HG03280 (cell line): ENCODE measurements around the gene TMEFF2.
A peak's percentile ranks its signal among the peaks of the same experiment; 100 is the strongest.
"Not testable (repeated sequence)": the region's sequence is repeated elsewhere in the genome, so short reads cannot be mapped to it uniquely, and the experiment has no call there.

Experiments
- ATAC-seq: cut with Tn5 transposase; IDR thresholded peaks from one replicate; pipeline ENCODE4 v1.9.1; 2021; ENCODE audit warnings: mild to moderate bottlenecking, moderate library complexity; ENCODE audit not compliant: unreplicated experiment

Gene TMEFF2

GRCh38 chr2:191941376-191941929 is 253.3 kb downstream of the TMEFF2 start:
- no peak for ATAC-seq

GRCh38 chr2:191938779-191939178 is 256.0 kb downstream of the TMEFF2 start:
- no peak for ATAC-seq

- ATAC-seq, result no peak
Measured at GRCh38 chr2:191936882-191937405, 257.8 kb downstream of the TMEFF2 start.

- ATAC-seq, result no peak
Measured at GRCh38 chr2:191935247-191935646, 259.5 kb downstream of the TMEFF2 start.

GRCh38 chr2:191933307-191934105 is 261.2 kb downstream of the TMEFF2 start:
- peak; percentile 72 for ATAC-seq

- ATAC-seq, result no peak
Measured at GRCh38 chr2:191932286-191932685, 262.4 kb downstream of the TMEFF2 start.

- ATAC-seq, result no peak
Measured at GRCh38 chr2:191931329-191931728, 263.4 kb downstream of the TMEFF2 start.

- no peak for ATAC-seq
Measured at GRCh38 chr2:191930205-191930604, 264.5 kb downstream of the TMEFF2 start.

- no peak for ATAC-seq
Measured at GRCh38 chr2:191929288-191929687, 265.4 kb downstream of the TMEFF2 start.

- ATAC-seq, result no peak
Measured at GRCh38 chr2:191927991-191928390, 266.7 kb downstream of the TMEFF2 start.

GRCh38 chr2:191927319-191927867 is 267.3 kb downstream of the TMEFF2 start:
- no peak for ATAC-seq

- ATAC-seq, result no peak
Measured at GRCh38 chr2:191926671-191927070, 268.1 kb downstream of the TMEFF2 start.

- ATAC-seq, result no peak
Measured at GRCh38 chr2:191923652-191923997, 271.1 kb downstream of the TMEFF2 start.

GRCh38 chr2:191922736-191923651 is 271.7 kb downstream of the TMEFF2 start:
- peak; percentile 94 for ATAC-seq

- not testable (repeated sequence) for ATAC-seq
Measured at GRCh38 chr2:191921650-191922049, 273.1 kb downstream of the TMEFF2 start.

GRCh38 chr2:191920502-191920901 is 274.2 kb downstream of the TMEFF2 start:
- ATAC-seq, result no peak

GRCh38 chr2:191917967-191918651 is 276.6 kb downstream of the TMEFF2 start:
- no peak for ATAC-seq

GRCh38 chr2:191917430-191917881 is 277.3 kb downstream of the TMEFF2 start:
- no peak for ATAC-seq

GRCh38 chr2:191916826-191917225 is 277.9 kb downstream of the TMEFF2 start:
- no peak for ATAC-seq

GRCh38 chr2:191915750-191916149 is 279.0 kb downstream of the TMEFF2 start:
- no peak for ATAC-seq
